Measurements from ENCODE around the gene BOLA1. TPM values are rescaled to one million over a fixed set of nuclear protein-coding genes. Genes with fewer than 3 reads are reported as not detected.
"Not testable (repeated sequence)": the region's sequence is repeated elsewhere in the genome, so short reads cannot be mapped to it uniquely, and the experiment has no call there.

The BOLA1 gene, protein sequence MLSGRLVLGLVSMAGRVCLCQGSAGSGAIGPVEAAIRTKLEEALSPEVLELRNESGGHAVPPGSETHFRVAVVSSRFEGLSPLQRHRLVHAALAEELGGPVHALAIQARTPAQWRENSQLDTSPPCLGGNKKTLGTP
- 15.6 and 20.1 TPM in 2 replicates for total RNA-seq (ENCODE audit: low replicate concordance)
- long read RNA-seq, transcript BOLA1-202 (2 exons, 859 nt): major isoform, 7 of 9 reads
- long read RNA-seq, partial matches to known transcripts: 0 of 9 reads
- long read RNA-seq, other reads (novel, unspliced or antisense): 1 of 9 reads

DNA sequence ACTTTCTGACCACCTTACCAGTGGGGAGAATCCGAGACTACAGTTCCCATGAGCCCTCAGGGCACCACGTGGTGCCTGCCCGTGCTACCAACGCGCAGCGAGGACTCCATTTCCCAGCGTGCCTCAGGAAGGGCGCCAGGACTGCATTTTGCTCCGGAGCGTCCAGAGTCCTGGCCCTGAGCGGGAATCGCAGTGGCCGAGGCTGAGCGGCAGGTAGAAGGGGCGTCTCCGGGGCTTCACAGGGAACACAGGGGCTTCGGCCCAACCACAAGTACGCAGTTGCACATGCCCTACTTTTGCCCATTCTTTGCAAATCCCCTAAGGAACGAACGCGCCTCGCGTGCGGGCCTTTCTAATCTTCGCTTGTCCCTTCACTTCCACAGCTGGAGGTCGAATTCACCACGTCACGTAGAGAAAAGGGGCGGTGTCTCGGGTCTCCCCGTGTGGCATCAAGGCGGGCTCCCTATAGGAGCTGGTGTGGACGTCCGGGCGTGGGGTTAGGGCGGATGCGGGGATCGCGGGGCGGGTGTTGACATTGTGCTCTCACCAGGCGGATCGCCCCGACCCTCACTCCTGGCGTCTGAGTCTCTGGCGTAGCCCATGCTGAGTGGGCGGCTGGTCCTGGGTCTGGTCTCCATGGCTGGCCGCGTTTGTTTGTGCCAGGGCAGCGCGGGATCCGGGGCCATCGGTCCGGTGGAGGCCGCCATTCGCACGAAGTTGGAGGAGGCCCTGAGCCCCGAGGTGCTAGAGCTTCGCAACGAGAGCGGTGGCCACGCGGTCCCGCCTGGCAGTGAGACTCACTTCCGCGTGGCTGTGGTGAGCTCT lies at the start of gene BOLA1:
BOLA1 (plus strand) TSS at position 109 of the 825 bp plus-strand sequence; CDS start at position 601, 492 bp downstream.
- peaks cover 10% of the 10 kb centered on the region for H3K4me1 Mint-ChIP-seq (ENCODE audit: unreplicated experiment)
- H3K9me3 Mint-ChIP-seq: peaks cover 6% of the 10 kb centered on the region
- H3K27me3 Mint-ChIP-seq: no peaks in the 10 kb centered on the region
- peak; percentile 89 for DNase-seq (ENCODE audit: extremely low spot score, unreplicated experiment)
- TF ChIP-seq, protein P1, sequence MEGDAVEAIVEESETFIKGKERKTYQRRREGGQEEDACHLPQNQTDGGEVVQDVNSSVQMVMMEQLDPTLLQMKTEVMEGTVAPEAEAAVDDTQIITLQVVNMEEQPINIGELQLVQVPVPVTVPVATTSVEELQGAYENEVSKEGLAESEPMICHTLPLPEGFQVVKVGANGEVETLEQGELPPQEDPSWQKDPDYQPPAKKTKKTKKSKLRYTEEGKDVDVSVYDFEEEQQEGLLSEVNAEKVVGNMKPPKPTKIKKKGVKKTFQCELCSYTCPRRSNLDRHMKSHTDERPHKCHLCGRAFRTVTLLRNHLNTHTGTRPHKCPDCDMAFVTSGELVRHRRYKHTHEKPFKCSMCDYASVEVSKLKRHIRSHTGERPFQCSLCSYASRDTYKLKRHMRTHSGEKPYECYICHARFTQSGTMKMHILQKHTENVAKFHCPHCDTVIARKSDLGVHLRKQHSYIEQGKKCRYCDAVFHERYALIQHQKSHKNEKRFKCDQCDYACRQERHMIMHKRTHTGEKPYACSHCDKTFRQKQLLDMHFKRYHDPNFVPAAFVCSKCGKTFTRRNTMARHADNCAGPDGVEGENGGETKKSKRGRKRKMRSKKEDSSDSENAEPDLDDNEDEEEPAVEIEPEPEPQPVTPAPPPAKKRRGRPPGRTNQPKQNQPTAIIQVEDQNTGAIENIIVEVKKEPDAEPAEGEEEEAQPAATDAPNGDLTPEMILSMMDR (conservative IDR thresholded peaks at IDR 0.05): no peak
- peak within 1 kb of the TSS; percentile 95 for H3K27ac Mint-ChIP-seq
- peak within 1 kb of the TSS; percentile 93 for H3K4me3 Mint-ChIP-seq
- peaks cover 13% of the 10 kb centered on the region for H3K36me3 Mint-ChIP-seq

DNA sequence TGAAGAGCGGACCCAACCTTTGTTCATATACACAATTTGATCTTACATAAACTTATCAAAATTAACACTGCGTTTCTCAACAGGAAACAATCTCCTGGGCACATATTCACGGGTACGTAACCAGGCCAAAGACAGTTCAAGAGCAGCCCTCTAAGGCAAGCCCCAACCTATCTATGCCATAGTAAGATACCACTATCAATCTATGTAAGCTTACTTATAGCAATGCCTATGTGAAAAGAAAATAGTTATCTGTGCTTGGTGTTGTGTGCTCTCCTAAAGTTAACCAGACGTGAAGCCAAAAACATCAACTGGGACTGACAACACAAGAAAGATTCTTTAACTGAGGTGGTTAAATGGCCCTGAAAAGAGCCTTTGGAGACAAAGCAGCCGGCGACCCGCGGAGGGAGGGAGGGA lies 49.4 kb upstream of the BOLA1 start:
- Mint-ChIP-seq H3K36me3 (peaks cover 14% of the 10 kb centered on the region), H3K4me3 (peak overlapping the region; percentile 88), H3K27ac (peak overlapping the region; percentile 81), H3K27me3 (no peaks in the 10 kb centered on the region), H3K9me3 (no peaks in the 10 kb centered on the region), H3K4me1 (ENCODE audit: unreplicated experiment) (peaks cover 37% of the 10 kb centered on the region)
- no peak for DNase-seq (ENCODE audit: extremely low spot score, unreplicated experiment)
- TF ChIP-seq, protein P1 (conservative IDR thresholded peaks at IDR 0.05): no peak

DNA sequence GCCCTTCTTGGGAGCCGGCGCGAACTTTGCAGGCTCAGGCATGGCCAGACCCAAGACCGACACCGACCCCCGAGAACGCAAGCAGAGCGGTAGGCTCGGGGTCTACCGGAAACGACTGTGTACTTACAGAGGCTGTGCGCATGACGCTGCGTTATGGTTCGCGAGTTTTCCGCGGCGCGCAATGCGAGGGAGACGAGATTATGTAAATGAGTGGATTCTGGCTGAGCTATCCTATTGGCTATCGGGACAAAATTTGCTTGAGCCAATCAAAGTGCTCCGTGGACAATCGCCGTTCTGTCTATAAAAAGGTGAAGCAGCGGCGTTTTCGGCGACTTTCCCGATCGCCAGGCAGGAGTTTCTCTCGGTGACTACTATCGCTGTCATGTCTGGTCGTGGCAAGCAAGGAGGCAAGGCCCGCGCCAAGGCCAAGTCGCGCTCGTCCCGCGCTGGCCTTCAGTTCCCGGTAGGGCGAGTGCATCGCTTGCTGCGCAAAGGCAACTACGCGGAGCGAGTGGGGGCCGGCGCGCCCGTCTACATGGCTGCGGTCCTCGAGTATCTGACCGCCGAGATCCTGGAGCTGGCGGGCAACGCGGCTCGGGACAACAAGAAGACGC lies 48.5 kb upstream of the BOLA1 start:
- not testable (repeated sequence) for H3K9me3 Mint-ChIP-seq; H3K4me3 Mint-ChIP-seq; H3K27ac Mint-ChIP-seq; DNase-seq (ENCODE audit: extremely low spot score, unreplicated experiment); H3K27me3 Mint-ChIP-seq; H3K36me3 Mint-ChIP-seq
- peaks cover 28% of the 10 kb centered on the region for H3K4me1 Mint-ChIP-seq (ENCODE audit: unreplicated experiment)

DNA sequence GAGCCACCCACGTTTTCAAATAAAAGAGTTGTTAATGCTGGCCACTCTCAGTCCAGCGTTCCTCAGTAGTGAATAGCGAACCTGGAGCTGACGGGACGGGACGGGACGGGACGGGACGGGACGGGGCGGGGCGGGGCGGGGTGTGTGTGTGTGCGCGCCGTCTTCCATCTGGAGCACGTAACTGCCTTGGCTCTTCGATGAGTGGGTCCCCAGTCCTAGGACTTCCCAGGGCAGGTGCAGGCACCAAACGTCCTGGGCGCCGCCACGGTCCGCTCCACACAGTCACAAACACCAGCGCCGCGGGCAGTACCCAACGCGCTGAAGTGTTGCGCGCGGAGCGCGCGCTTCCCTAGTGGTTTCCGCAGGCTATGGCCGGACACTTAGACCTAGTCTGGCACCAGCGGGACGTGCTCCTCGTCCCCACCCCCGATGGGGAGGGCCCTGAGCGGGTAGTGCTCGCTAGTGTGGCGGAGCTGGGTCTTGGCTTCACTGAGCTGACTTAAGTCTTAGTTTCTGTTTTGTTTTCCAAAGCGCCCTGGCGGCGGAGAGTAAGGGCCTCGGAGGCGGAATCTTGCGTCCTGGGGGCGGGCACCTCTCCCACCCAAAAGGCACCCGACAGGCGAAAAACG lies 47.7 kb upstream of the BOLA1 start:
- H3K4me1 Mint-ChIP-seq (ENCODE audit: unreplicated experiment): peaks cover 22% of the 10 kb centered on the region
- H3K9me3 Mint-ChIP-seq; H3K27ac Mint-ChIP-seq; H3K27me3 Mint-ChIP-seq; DNase-seq (ENCODE audit: extremely low spot score, unreplicated experiment); H3K36me3 Mint-ChIP-seq; H3K4me3 Mint-ChIP-seq: not testable (repeated sequence)

DNA sequence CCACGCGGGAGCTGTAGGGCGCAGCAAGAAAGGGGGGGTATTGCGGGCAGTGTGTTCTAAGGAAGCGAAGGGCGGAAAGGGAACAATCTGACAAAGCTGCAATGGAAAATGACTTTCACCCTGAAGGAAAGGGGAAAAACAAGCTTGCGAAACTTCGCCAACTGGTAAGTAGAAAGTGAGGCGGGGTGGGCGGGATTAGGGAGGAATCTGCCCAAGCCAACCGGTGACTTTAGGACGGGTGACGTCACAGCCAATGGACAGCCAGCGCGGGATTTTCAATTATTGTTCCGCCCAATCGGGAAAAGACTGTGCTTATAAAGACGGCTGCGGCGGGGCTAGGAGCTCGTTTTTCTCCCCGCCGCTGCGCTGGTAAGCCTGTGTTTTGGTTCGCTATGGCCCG lies 47.1 kb upstream of the BOLA1 start:
- not testable (repeated sequence) for H3K4me3 Mint-ChIP-seq; H3K27me3 Mint-ChIP-seq; H3K27ac Mint-ChIP-seq; H3K9me3 Mint-ChIP-seq; H3K36me3 Mint-ChIP-seq; DNase-seq (ENCODE audit: extremely low spot score, unreplicated experiment)
- peaks cover 16% of the 10 kb centered on the region for H3K4me1 Mint-ChIP-seq (ENCODE audit: unreplicated experiment)

DNA sequence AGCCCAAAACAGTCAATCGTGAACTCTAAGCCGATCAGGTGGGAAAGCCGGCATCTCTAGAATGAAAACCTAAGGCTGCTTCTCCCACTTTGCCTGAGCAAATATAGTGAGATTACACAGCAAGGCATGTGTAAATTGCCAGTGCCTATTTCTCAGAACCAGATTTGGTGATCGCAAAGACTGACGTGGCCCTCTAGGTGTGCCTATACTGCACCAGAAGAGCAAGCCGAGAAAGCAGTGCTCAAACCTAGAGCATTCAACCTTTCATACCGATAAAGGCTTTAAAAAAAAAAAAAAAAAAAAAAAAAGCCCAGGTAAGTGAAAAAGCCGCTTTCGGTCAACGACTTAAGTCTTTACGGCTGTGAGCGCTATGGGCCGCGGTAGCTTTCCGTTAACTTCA lies 39.1 kb upstream of the BOLA1 start:
- H3K36me3 Mint-ChIP-seq; DNase-seq (ENCODE audit: extremely low spot score, unreplicated experiment); H3K4me1 Mint-ChIP-seq (ENCODE audit: unreplicated experiment); H3K4me3 Mint-ChIP-seq; H3K27ac Mint-ChIP-seq; H3K27me3 Mint-ChIP-seq; H3K9me3 Mint-ChIP-seq: not testable (repeated sequence)

DNA sequence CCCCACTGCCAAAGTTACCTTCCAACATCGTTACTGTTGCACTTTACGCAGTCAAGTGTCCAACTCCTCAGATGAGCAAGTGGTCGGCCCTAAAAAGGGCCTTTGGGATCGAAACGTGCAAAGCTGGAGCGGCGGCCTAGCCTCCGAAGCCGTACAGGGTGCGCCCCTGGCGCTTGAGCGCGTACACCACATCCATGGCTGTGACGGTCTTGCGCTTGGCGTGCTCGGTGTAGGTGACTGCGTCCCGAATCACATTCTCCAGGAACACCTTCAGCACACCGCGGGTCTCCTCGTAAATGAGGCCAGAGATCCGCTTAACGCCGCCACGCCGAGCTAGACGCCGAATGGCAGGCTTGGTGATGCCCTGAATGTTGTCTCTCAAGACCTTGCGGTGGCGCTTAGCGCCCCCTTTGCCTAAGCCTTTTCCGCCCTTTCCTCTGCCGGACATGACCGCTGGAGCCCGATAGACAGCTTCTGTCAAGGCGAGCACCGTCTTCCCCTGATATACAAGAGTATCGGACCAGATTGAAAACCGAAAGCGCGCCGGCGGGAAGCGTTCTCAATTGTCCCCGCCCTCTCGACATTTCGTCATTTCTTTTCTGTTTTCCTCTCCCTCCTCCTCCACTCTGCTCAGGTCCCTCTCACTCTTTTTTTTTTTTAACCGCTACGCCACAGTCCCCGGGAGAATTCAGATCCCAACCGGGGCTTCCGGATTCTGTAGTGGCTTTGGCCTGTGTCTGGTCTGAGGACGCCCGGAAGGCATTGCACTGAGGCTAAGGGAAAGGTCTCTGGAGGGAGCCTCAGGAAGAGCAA lies 38.5 kb upstream of the BOLA1 start:
- not testable (repeated sequence) for H3K36me3 Mint-ChIP-seq; DNase-seq (ENCODE audit: extremely low spot score, unreplicated experiment); H3K4me1 Mint-ChIP-seq (ENCODE audit: unreplicated experiment); H3K27me3 Mint-ChIP-seq; H3K4me3 Mint-ChIP-seq; H3K9me3 Mint-ChIP-seq; H3K27ac Mint-ChIP-seq

DNA sequence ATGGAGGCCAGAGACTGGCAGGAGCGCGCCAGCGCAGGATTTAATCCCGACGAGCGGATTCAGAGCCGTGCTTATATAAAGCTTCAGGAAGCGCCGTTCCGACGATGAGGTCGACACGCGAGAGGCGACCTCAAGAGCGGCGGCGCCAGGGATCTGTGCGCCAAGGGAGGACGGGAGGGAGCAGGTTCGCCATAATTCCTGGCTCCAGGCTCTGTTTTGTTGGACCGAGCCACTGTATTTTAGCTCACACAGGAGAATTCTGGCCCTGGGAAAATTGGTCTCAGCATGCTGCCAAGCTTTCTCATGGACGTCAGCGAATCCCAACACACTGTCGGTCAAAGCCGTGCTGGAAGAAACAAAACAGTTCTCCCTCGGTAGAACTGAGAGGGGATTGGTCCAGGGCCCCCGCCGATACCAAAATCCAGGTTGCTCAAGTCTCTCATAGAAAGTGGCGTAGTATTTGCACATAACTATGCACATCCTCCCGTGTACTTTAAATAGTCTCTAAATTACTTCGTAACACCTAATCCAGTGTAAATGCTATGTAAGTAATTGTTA lies 37.8 kb upstream of the BOLA1 start:
- H3K27me3 Mint-ChIP-seq; H3K4me1 Mint-ChIP-seq (ENCODE audit: unreplicated experiment); H3K27ac Mint-ChIP-seq; H3K36me3 Mint-ChIP-seq; H3K4me3 Mint-ChIP-seq; DNase-seq (ENCODE audit: extremely low spot score, unreplicated experiment); H3K9me3 Mint-ChIP-seq: not testable (repeated sequence)

DNA sequence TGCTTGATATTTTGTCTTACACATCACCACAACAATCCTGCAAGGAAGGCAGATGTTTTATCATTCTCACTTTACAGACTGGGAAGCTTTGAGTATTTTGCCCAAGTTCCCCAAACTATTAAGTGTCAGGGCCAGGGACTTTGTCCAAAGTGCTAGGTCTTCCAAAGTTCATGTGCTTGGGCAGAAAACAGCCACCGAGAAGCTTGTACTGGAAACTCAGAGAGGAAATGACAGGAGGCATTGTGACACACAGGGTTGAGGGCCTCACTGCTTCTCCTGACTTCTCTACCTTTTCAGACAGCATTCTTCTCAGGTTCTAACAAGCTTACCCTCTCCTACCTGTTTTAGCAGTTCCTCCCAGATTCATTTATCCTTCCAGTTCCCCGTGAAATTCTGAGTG lies 32.5 kb upstream of the BOLA1 start:
- H3K27me3 Mint-ChIP-seq; H3K4me1 Mint-ChIP-seq (ENCODE audit: unreplicated experiment); H3K36me3 Mint-ChIP-seq; DNase-seq (ENCODE audit: extremely low spot score, unreplicated experiment); H3K9me3 Mint-ChIP-seq; H3K27ac Mint-ChIP-seq; H3K4me3 Mint-ChIP-seq: not testable (repeated sequence)

DNA sequence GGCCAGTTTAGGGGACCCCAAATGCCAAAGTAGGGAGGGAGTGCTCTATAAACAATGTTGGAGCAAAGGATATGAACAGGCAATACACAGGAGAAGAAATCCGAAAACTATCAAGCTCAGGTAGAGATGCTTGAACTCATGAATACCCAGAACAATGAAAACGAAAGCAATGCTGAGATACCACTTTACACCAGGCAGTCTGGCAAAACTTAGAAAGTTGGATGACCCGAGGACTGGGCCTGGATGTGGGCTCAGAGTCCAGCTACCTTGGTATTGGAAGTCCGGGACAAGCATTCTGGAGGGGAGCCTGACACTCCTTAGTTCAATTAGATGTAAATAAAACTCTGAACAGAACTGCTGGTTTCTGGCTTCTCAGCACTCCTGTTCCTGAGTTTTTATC lies 26.3 kb upstream of the BOLA1 start:
- H3K36me3 Mint-ChIP-seq; DNase-seq (ENCODE audit: extremely low spot score, unreplicated experiment); H3K9me3 Mint-ChIP-seq; H3K27ac Mint-ChIP-seq; H3K4me1 Mint-ChIP-seq (ENCODE audit: unreplicated experiment); H3K27me3 Mint-ChIP-seq; H3K4me3 Mint-ChIP-seq: not testable (repeated sequence)
